ENCODE data around the gene ABI3BP.

ABI3BP gene

DNA sequence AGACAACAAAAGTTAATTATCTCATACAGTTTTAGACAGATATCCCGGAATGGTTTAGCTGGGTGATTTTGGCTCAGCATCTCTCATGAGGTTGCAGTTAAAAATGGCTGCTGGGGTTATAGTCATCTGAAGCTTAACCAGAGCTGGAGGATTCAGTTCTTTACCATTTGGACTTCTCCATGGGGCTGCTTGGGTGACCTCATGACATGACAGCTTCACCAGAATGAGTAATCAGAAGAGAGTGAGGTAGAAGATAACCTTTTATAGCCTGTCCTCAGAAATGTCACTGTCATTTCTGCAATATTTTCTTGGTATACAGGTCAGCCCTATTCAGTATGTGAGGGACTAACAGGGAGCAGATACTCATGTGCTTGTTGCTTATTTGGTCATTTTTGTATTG, 253.0 kb downstream of the ABI3BP start:
- no peak overlapping the region for H2BK12ac ChIP-seq (ENCODE audit: low read length)
- H2BK5ac ChIP-seq (ENCODE audit: low read depth, low read length, poor library complexity), result no peak overlapping the region
- WGBS (ENCODE audit: extremely low coverage, insufficient coverage, insufficient read length), result no CpG with 5 or more reads among the region's 1 CpG
- no peak overlapping the region for H4K12ac ChIP-seq (ENCODE audit: low read depth, low read length)
- H3K9ac ChIP-seq (ENCODE audit: low read length), result no peak overlapping the region
- H3K4me2 ChIP-seq (ENCODE audit: low read length), result no peak overlapping the region
- H3K79me1 ChIP-seq (ENCODE audit: low read length), result no peaks in the 10 kb centered on the region
- no peaks in the 10 kb centered on the region for H3K9me3 ChIP-seq (ENCODE audit: insufficient read depth, low read depth, low read length)
- no peaks in the 10 kb centered on the region for H3K27me3 ChIP-seq (ENCODE audit: insufficient read depth, low read length)
- no peak overlapping the region for H2BK120ac ChIP-seq (ENCODE audit: insufficient read depth, low read length, poor library complexity)
- H3K4me3 ChIP-seq (ENCODE audit: low read depth, low read length), result no peak overlapping the region
- DNase-seq, result no peak
- H2AFZ ChIP-seq (ENCODE audit: insufficient read depth, low read length, poor library complexity), result no peak overlapping the region
- H3K4me1 ChIP-seq (ENCODE audit: control insufficient read depth in 1 of 2, insufficient read depth in 2 of 2, low read length in 2 of 2), result no peaks in the 10 kb centered on the region
- no peak overlapping the region for H4K8ac ChIP-seq (ENCODE audit: low read depth, low read length)
- H3K79me2 ChIP-seq (ENCODE audit: control insufficient read depth, insufficient read depth, low read length, poor library complexity), result no peaks in the 10 kb centered on the region
- peaks cover 10 to 19% of the 10 kb centered on the region in 2 experiments for H3K36me3 ChIP-seq (ENCODE audit: control insufficient read depth in 1 of 2, insufficient read depth in 2 of 2, low read length in 2 of 2)
- H3K18ac ChIP-seq (ENCODE audit: low read length), result no peak overlapping the region
- no peak overlapping the region for H2AK5ac ChIP-seq (ENCODE audit: low read length)
- H3K23ac ChIP-seq (ENCODE audit: low read length), result no peak overlapping the region
- H3K4ac ChIP-seq (ENCODE audit: low read depth, low read length), result no peak overlapping the region
- H3K14ac ChIP-seq (ENCODE audit: low read length), result no peak overlapping the region
- no peak overlapping the region for H4K91ac ChIP-seq (ENCODE audit: low read depth, low read length)
- no peak overlapping the region for H3K27ac ChIP-seq (ENCODE audit: low read depth, low read length)

GRCh38 chr3:100737334-100737733, 255.9 kb downstream of the ABI3BP start:
- Histone ChIP-seq H3K79me1 (ENCODE audit: low read length) (no peaks in the 10 kb centered on the region), H2BK5ac (ENCODE audit: low read depth, low read length, poor library complexity) (no peak overlapping the region), H3K36me3 (ENCODE audit: control insufficient read depth in 1 of 2, insufficient read depth in 2 of 2, low read length in 2 of 2) (peaks cover 8 to 17% of the 10 kb centered on the region in 2 experiments), H3K4me3 (ENCODE audit: low read depth, low read length) (no peak overlapping the region), H4K8ac (ENCODE audit: low read depth, low read length) (no peak overlapping the region), H3K79me2 (ENCODE audit: control insufficient read depth, insufficient read depth, low read length, poor library complexity) (no peaks in the 10 kb centered on the region), H2BK12ac (ENCODE audit: low read length) (no peak overlapping the region), H4K12ac (ENCODE audit: low read depth, low read length) (no peak overlapping the region), H3K23ac (ENCODE audit: low read length) (no peak overlapping the region), H2BK120ac (ENCODE audit: insufficient read depth, low read length, poor library complexity) (no peak overlapping the region), H3K18ac (ENCODE audit: low read length) (no peak overlapping the region), H3K4me2 (ENCODE audit: low read length) (no peak overlapping the region), H3K14ac (ENCODE audit: low read length) (no peak overlapping the region), H3K9me3 (ENCODE audit: insufficient read depth, low read depth, low read length) (no peaks in the 10 kb centered on the region), H2AFZ (ENCODE audit: insufficient read depth, low read length, poor library complexity) (no peak overlapping the region), H3K9ac (ENCODE audit: low read length) (no peak overlapping the region), H2AK5ac (ENCODE audit: low read length) (no peak overlapping the region), H4K91ac (ENCODE audit: low read depth, low read length) (no peak overlapping the region), H3K4me1 (ENCODE audit: control insufficient read depth in 1 of 2, insufficient read depth in 2 of 2, low read length in 2 of 2) (no peaks in the 10 kb centered on the region), H3K27me3 (ENCODE audit: insufficient read depth, low read length) (no peaks in the 10 kb centered on the region), H3K4ac (ENCODE audit: low read depth, low read length) (no peak overlapping the region), H3K27ac (ENCODE audit: low read depth, low read length) (no peak overlapping the region)
- WGBS (ENCODE audit: extremely low coverage, insufficient coverage, insufficient read length), result no CpG with 5 or more reads among the region's 2 CpGs
- DNase-seq, result peak in 1 of 2 donors; percentile 22

DNA sequence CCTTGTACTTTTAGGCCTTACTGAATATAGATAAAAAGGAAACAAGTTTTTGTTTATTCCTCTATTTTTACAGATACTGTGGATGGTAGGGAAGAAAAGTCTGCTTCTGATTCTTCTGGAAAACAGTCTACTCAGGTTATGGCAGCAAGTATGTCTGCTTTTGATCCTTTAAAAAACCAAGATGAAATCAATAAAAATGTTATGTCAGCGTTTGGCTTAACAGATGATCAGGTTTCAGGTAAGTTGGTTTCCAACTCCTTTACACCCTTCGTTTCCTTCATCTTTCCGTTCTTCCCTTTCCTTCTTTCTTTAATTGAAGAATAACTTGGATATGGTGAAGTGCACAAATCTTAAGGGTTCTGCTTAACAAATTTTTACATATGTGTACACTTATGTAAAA, 260.8 kb downstream of the ABI3BP start:
- no peak overlapping the region for H3K4me2 ChIP-seq (ENCODE audit: low read length)

GRCh38 chr3:100730524-100730923, 262.7 kb downstream of the ABI3BP start:
- no peak overlapping the region for H3K9ac ChIP-seq (ENCODE audit: low read length)
- H3K4ac ChIP-seq (ENCODE audit: low read depth, low read length), result no peak overlapping the region
- no peak overlapping the region for H3K14ac ChIP-seq (ENCODE audit: low read length)
- H2AK5ac ChIP-seq (ENCODE audit: low read length), result no peak overlapping the region
- no peak overlapping the region for H3K4me3 ChIP-seq (ENCODE audit: low read depth, low read length)
- no peak overlapping the region for H4K12ac ChIP-seq (ENCODE audit: low read depth, low read length)
- H2AFZ ChIP-seq (ENCODE audit: insufficient read depth, low read length, poor library complexity), result no peak overlapping the region
- H2BK12ac ChIP-seq (ENCODE audit: low read length), result no peak overlapping the region
- no peaks in the 10 kb centered on the region for H3K9me3 ChIP-seq (ENCODE audit: insufficient read depth, low read depth, low read length)
- no peaks in the 10 kb centered on the region for H3K79me2 ChIP-seq (ENCODE audit: control insufficient read depth, insufficient read depth, low read length, poor library complexity)
- no peak overlapping the region for H3K18ac ChIP-seq (ENCODE audit: low read length)
- no peak overlapping the region for H4K8ac ChIP-seq (ENCODE audit: low read depth, low read length)
- no peak overlapping the region for H2BK120ac ChIP-seq (ENCODE audit: insufficient read depth, low read length, poor library complexity)
- no peak overlapping the region for H2BK5ac ChIP-seq (ENCODE audit: low read depth, low read length, poor library complexity)
- no peak overlapping the region for H3K27ac ChIP-seq (ENCODE audit: low read depth, low read length)
- H3K4me2 ChIP-seq (ENCODE audit: low read length), result no peak overlapping the region
- H3K27me3 ChIP-seq (ENCODE audit: insufficient read depth, low read length), result no peaks in the 10 kb centered on the region
- H3K4me1 ChIP-seq (ENCODE audit: control insufficient read depth in 1 of 2, insufficient read depth in 2 of 2, low read length in 2 of 2), result no peaks in the 10 kb centered on the region
- H4K91ac ChIP-seq (ENCODE audit: low read depth, low read length), result no peak overlapping the region
- no peak for DNase-seq
- WGBS (ENCODE audit: extremely low coverage, insufficient coverage, insufficient read length), result 100% methylated on average over 2 of the region's 3 CpGs
- H3K36me3 ChIP-seq (ENCODE audit: control insufficient read depth in 1 of 2, insufficient read depth in 2 of 2, low read length in 2 of 2), result peaks cover 9 to 11% of the 10 kb centered on the region in 2 experiments
- H3K23ac ChIP-seq (ENCODE audit: low read length), result no peak overlapping the region
- no peaks in the 10 kb centered on the region for H3K79me1 ChIP-seq (ENCODE audit: low read length)

More for the DNA sequence above, 260.8 kb downstream of the ABI3BP start:
- Histone ChIP-seq H3K4ac (ENCODE audit: low read depth, low read length) (no peak overlapping the region), H2BK120ac (ENCODE audit: insufficient read depth, low read length, poor library complexity) (no peak overlapping the region), H2AFZ (ENCODE audit: insufficient read depth, low read length, poor library complexity) (no peak overlapping the region), H3K79me2 (ENCODE audit: control insufficient read depth, insufficient read depth, low read length, poor library complexity) (no peaks in the 10 kb centered on the region), H3K27me3 (ENCODE audit: insufficient read depth, low read length) (no peaks in the 10 kb centered on the region), H3K18ac (ENCODE audit: low read length) (no peak overlapping the region), H3K4me3 (ENCODE audit: low read depth, low read length) (no peak overlapping the region), H3K4me1 (ENCODE audit: control insufficient read depth in 1 of 2, insufficient read depth in 2 of 2, low read length in 2 of 2) (no peaks in the 10 kb centered on the region), H4K91ac (ENCODE audit: low read depth, low read length) (no peak overlapping the region), H2AK5ac (ENCODE audit: low read length) (no peak overlapping the region), H3K27ac (ENCODE audit: low read depth, low read length) (no peak overlapping the region), H4K12ac (ENCODE audit: low read depth, low read length) (no peak overlapping the region), H2BK12ac (ENCODE audit: low read length) (no peak overlapping the region), H4K8ac (ENCODE audit: low read depth, low read length) (no peak overlapping the region), H2BK5ac (ENCODE audit: low read depth, low read length, poor library complexity) (no peak overlapping the region), H3K9me3 (ENCODE audit: insufficient read depth, low read depth, low read length) (no peaks in the 10 kb centered on the region), H3K36me3 (ENCODE audit: control insufficient read depth in 1 of 2, insufficient read depth in 2 of 2, low read length in 2 of 2) (peaks cover 8 to 9% of the 10 kb centered on the region in 2 experiments), H3K14ac (ENCODE audit: low read length) (no peak overlapping the region), H3K9ac (ENCODE audit: low read length) (no peak overlapping the region), H3K23ac (ENCODE audit: low read length) (no peak overlapping the region), H3K79me1 (ENCODE audit: low read length) (no peaks in the 10 kb centered on the region)
- no CpG with 5 or more reads among the region's 3 CpGs for WGBS (ENCODE audit: extremely low coverage, insufficient coverage, insufficient read length)
- DNase-seq, result no peak

Measured in trophoblast cell (in vitro differentiated cells and primary cell).